Stimulated activated naive CD8-positive, alpha-beta T cell treated with anti-CD3 and anti-CD28 coated beads, Interleukin-15, Interleukin-2, amounts not matched to agents 100 U/mL and 50 U/mL, for 24 hours (primary cell): ENCODE data around the gene PTPRN2.
"Not testable (repeated sequence)": the region's sequence is repeated elsewhere in the genome, so short reads cannot be mapped to it uniquely, and the experiment has no call there.

Source experiments
- ATAC-seq: fragments of 150-1000 bp; cut with Tn5 transposase; one replicate; pipeline ENCODE4 v1.10.0; 2021
- DNase-seq: peaks from one replicate; pipeline ENCODE4 v3.0.0; 2021

PTPRN2 gene

GRCh38 chr7:158263964-158264748 is 323.5 kb downstream of the PTPRN2 start:
- ATAC-seq (no peak), DNase-seq (no peak)

- ATAC-seq (no peak), DNase-seq (no peak)
Measured at GRCh38 chr7:158263110-158263963, 324.3 kb downstream of the PTPRN2 start.

GRCh38 chr7:158262284-158263109 is 325.1 kb downstream of the PTPRN2 start:
- no peak for ATAC-seq

GRCh38 chr7:158261362-158262235 is 326.0 kb downstream of the PTPRN2 start:
- DNase-seq (no peak), ATAC-seq (no peak)

More at GRCh38 chr7:158262284-158263109, 325.1 kb downstream of the PTPRN2 start:
- no peak for DNase-seq

GRCh38 chr7:158260567-158261361 is 326.9 kb downstream of the PTPRN2 start:
- no peak for ATAC-seq
- DNase-seq, result no peak

GRCh38 chr7:158259671-158260418 is 327.8 kb downstream of the PTPRN2 start:
- no peak for ATAC-seq
- DNase-seq, result no peak

- DNase-seq, result no peak
- ATAC-seq, result no peak
Measured at GRCh38 chr7:158259141-158259540, 328.5 kb downstream of the PTPRN2 start.

GRCh38 chr7:158258411-158259130 is 329.1 kb downstream of the PTPRN2 start:
- DNase-seq (no peak), ATAC-seq (no peak)

- ATAC-seq (no peak), DNase-seq (no peak)
Measured at GRCh38 chr7:158257516-158258410, 329.9 kb downstream of the PTPRN2 start.

- DNase-seq (no peak), ATAC-seq (no peak)
Measured at GRCh38 chr7:158257001-158257400, 330.6 kb downstream of the PTPRN2 start.

GRCh38 chr7:158256091-158256816 is 331.4 kb downstream of the PTPRN2 start:
- DNase-seq (no peak), ATAC-seq (no peak)

GRCh38 chr7:158255558-158255957 is 332.1 kb downstream of the PTPRN2 start:
- ATAC-seq (no peak), DNase-seq (no peak)

GRCh38 chr7:158255156-158255555 is 332.5 kb downstream of the PTPRN2 start:
- ATAC-seq, result no peak

GRCh38 chr7:158253670-158254045 is 334.0 kb downstream of the PTPRN2 start:
- DNase-seq, ATAC-seq: not testable (repeated sequence)

More at GRCh38 chr7:158255156-158255555, 332.5 kb downstream of the PTPRN2 start:
- no peak for DNase-seq

- ATAC-seq (no peak), DNase-seq (no peak)
Measured at GRCh38 chr7:158252837-158253669, 334.6 kb downstream of the PTPRN2 start.

- ATAC-seq (no peak), DNase-seq (no peak)
Measured at GRCh38 chr7:158252081-158252836, 335.4 kb downstream of the PTPRN2 start.
